Measurements from ENCODE around the gene TSPAN5. TPM values are rescaled to one million over a fixed set of nuclear protein-coding genes. Genes with fewer than 3 reads are reported as not detected.

The TSPAN5 gene
- polyA plus RNA-seq, 1 of the 3 experiments (the other 2 are of a cell fraction) = 38.6 TPM

DNA sequence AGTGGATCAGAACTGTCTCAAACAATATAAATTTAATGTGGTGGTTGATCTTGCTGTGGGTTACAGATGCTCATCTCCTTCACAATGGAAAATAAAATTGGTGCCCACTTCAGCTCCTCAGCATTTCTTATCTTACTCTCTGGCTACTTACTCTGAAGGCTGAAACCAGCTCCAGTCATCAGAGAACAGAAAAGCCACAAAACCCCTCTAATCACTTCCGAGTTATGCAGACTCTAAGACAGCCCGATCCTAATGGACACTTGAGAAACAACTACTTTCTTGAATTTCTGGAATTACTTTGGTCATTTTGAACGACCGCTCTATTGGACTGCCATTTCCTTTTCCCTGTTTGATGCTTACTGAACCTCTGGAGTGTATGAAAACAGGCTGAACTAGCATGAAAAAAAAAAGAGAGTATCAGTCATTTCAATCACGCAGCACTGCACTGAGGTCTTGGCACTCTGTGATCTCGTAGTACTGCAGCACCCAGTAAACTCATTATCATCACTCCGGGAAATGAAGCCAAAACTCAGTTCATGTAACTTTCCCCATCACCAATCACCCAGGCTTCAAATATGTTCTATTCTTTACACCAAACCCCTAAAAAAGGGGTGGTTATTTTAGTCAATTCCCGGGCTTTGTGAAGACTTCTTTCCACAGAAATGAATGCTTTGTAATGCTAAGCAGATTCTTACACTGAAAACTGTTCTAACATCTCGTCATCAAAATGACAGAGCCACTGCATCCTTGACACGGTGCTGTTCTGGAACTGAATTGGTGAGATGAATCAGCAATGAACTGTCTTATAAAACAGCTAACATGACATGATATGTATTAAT is 54.5 kb downstream of the TSPAN5 start:
- Histone ChIP-seq H3K4me2 (no peak overlapping the region), H3K4me3 (ENCODE audit: low read depth in 2 of 2, low read length in 1 of 2) (no peak overlapping the region), H3F3A (replicated peaks; ENCODE audit: insufficient read depth) (peaks cover 4% of the 10 kb centered on the region), H3K9me2 (no peaks in the 10 kb centered on the region), H3K79me2 (ENCODE audit: insufficient read depth) (peaks cover 99% of the 10 kb centered on the region), H2AFZ (ENCODE audit: low read depth) (no peak overlapping the region), H3K27me3 (ENCODE audit: insufficient read depth) (no peaks in the 10 kb centered on the region), H3K36me3 (replicated peaks in 1 of 2; ENCODE audit: control insufficient read depth in 1 of 2, insufficient read depth in 2 of 2, low read length in 1 of 2) (peaks cover 0 to 18% of the 10 kb centered on the region in 2 experiments), H3K9me3 (no peaks in the 10 kb centered on the region), H3K27ac (ENCODE audit: low read depth in 2 of 2, low read length in 1 of 2) (no peak overlapping the region), H4K20me1 (ENCODE audit: insufficient read depth) (peaks cover 13% of the 10 kb centered on the region; the same call in 1 of the 2 replicates), H3K4me1 (ENCODE audit: control insufficient read depth in 1 of 2, insufficient read depth in 2 of 2, low read depth in 1 of 2, low read length in 1 of 2) (peaks cover 0 to 2% of the 10 kb centered on the region in 2 experiments; a peak in 1 of 4 replicates), H3K9ac (no peak overlapping the region)
- WGBS (ENCODE audit: low lambda C conversion rate) = 89% methylated on average over 10 of the region's 10 CpGs
- TF ChIP-seq POLR2AphosphoS5 (IDR thresholded peaks at IDR 0.05; ENCODE audit: low read depth, low read length) (no peak), JUND (IDR thresholded peaks at IDR 0.05) (no peak), EZH2phosphoT487 (IDR thresholded peaks at IDR 0.05; ENCODE audit: borderline replicate concordance, low read depth) (no peak), MEF2A (IDR thresholded peaks at IDR 0.05; ENCODE audit: borderline replicate concordance, low read depth) (no peak), GATA2 (CRISPR knock-in tag; IDR thresholded peaks at IDR 0.05) (no peak), RXRA (IDR thresholded peaks at IDR 0.05; ENCODE audit: borderline replicate concordance, low read depth) (no peak), NRF1 (IDR thresholded peaks at IDR 0.05; ENCODE audit: low read depth, low read length) (no peak), ZBTB33 (IDR thresholded peaks at IDR 0.05; ENCODE audit: borderline replicate concordance, low read depth) (no peak), RAD21 (IDR thresholded peaks at IDR 0.05; ENCODE audit: low read length) (no peak), GABPA (IDR thresholded peaks at IDR 0.05; ENCODE audit: low read depth) (no peak), SMC3 (IDR thresholded peaks at IDR 0.05; ENCODE audit: low read depth, low read length) (no peak), NFIC (IDR thresholded peaks at IDR 0.05; ENCODE audit: borderline replicate concordance) (no peak), TEAD4 (IDR thresholded peaks at IDR 0.05; ENCODE audit: borderline replicate concordance, insufficient read depth) (no peak), YY1 (IDR thresholded peaks at IDR 0.05; ENCODE audit: low read depth) (no peak), TAF1 (IDR thresholded peaks at IDR 0.05; ENCODE audit: borderline replicate concordance, low read depth, low read length) (no peak)
- TF ChIP-seq, protein P1, sequence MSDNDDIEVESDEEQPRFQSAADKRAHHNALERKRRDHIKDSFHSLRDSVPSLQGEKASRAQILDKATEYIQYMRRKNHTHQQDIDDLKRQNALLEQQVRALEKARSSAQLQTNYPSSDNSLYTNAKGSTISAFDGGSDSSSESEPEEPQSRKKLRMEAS (IDR thresholded peaks at IDR 0.05; ENCODE audit: low read depth) = no peak
- ChIA-PET POLR2A (no interaction called here), CTCF (no interaction called here)
- no peak for DNase-seq

DNA sequence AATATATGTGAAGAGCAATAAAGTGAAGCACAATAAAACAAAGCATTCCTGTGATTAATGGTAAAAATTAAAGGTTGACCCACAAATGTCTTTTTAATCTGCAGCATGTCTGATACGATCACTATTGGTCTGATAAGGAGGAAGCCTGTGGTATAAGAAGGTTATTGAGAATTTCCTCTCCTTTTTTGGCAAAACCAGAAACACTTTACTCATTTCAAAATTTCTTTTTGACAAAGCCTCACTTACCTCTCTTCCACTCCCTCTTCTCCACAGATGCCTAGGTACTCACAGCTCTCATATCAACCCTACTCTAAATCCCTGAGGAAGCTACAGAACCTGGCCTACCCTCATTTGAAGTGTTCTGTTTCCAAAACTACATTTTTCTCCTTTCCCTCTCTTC is 56.1 kb downstream of the TSPAN5 start:
- WGBS (ENCODE audit: low lambda C conversion rate) = 88% methylated on average over 1 of the region's 1 CpG
- Histone ChIP-seq H3K9me3 (no peaks in the 10 kb centered on the region), H3K4me3 (ENCODE audit: low read depth in 2 of 2, low read length in 1 of 2) (no peak overlapping the region), H3K79me2 (ENCODE audit: insufficient read depth) (peaks cover 89% of the 10 kb centered on the region), H3K27ac (ENCODE audit: low read depth in 2 of 2, low read length in 1 of 2) (no peak overlapping the region), H3K9ac (no peak overlapping the region), H3K36me3 (replicated peaks in 1 of 2; ENCODE audit: control insufficient read depth in 1 of 2, insufficient read depth in 2 of 2, low read length in 1 of 2) (peaks cover 0 to 18% of the 10 kb centered on the region in 2 experiments), H3K9me2 (no peaks in the 10 kb centered on the region), H4K20me1 (ENCODE audit: insufficient read depth) (peaks cover 6% of the 10 kb centered on the region; the same call in 1 of the 2 replicates), H2AFZ (ENCODE audit: low read depth) (no peak overlapping the region), H3F3A (replicated peaks; ENCODE audit: insufficient read depth) (peaks cover 4% of the 10 kb centered on the region), H3K4me1 (ENCODE audit: control insufficient read depth in 1 of 2, insufficient read depth in 2 of 2, low read depth in 1 of 2, low read length in 1 of 2) (no peaks in the 10 kb centered on the region; a peak in 1 of 4 replicates), H3K27me3 (ENCODE audit: insufficient read depth) (no peaks in the 10 kb centered on the region), H3K4me2 (no peak overlapping the region)
- no peak for DNase-seq
- ChIA-PET CTCF (no interaction called here), POLR2A (no interaction called here)
- TF ChIP-seq NFIC (IDR thresholded peaks at IDR 0.05; ENCODE audit: borderline replicate concordance) (no peak), JUND (IDR thresholded peaks at IDR 0.05) (no peak), FOXJ3 (CRISPR knock-in tag; IDR thresholded peaks at IDR 0.05) (no peak), RXRA (IDR thresholded peaks at IDR 0.05; ENCODE audit: borderline replicate concordance, low read depth) (no peak), RFX5 (IDR thresholded peaks at IDR 0.05; ENCODE audit: low read length) (no peak), MEF2A (IDR thresholded peaks at IDR 0.05; ENCODE audit: borderline replicate concordance, low read depth) (no peak), RAD21 (IDR thresholded peaks at IDR 0.05; ENCODE audit: low read length) (no peak), FOSL2 (IDR thresholded peaks at IDR 0.05; ENCODE audit: borderline replicate concordance, low read depth) (no peak), EP300 (IDR thresholded peaks at IDR 0.05; ENCODE audit: borderline replicate concordance in 1 of 2, low read depth in 1 of 2, low read length in 1 of 2) (no peak)

All from SK-N-SH (cell line).